ENCODE measurements around the gene DPYSL5. TPM values are rescaled to one million over a fixed set of nuclear protein-coding genes. Genes with fewer than 3 reads are reported as not detected.

DPYSL5 gene
- total and polyA plus RNA-seq, 2 of the 8 experiments (the other 6 are each of a cell fraction or from before 2014, with no cell fraction given): 11.9 to 16.4 TPM

DNA sequence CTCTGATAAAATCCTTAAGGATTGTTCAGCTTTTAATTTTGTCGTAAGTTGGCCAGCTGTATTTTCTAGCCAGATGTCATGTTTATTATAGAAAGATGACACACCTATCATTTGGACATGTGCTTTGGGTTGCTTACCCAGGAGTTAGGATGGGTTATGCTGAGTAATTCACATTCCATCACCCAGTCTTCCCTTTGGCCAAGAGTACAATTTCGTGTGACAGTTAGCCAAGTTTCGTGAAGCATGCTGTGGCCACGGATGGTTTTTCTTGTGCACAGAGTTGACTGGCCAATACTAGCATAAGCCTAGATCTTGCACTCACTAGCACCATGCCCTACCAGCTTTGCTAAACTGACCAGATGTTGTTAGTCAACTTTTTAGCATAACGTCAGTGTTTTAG, 128.3 kb downstream of the DPYSL5 start:
- H2BK20ac ChIP-seq (ENCODE audit: low read length): no peak overlapping the region
- H3K9me3 ChIP-seq (ENCODE audit: insufficient read depth in 2 of 2, low read depth in 1 of 2, low read length in 1 of 2): no peaks in the 10 kb centered on the region
- H3K27ac ChIP-seq (ENCODE audit: low read depth, low read length): no peak overlapping the region
- no peak overlapping the region for H2BK120ac ChIP-seq (replicated peaks; ENCODE audit: low read depth, low read length)
- H3K23ac ChIP-seq (ENCODE audit: insufficient read length): no peak overlapping the region
- H3K79me2 ChIP-seq (ENCODE audit: control insufficient read depth in 1 of 2, insufficient read depth in 2 of 2, low read length in 2 of 2): no peaks in the 10 kb centered on the region
- no peak overlapping the region for H3K9ac ChIP-seq (replicated peaks in 1 of 4; ENCODE audit: extremely low read depth in 1 of 4, low read depth in 3 of 4, low read length in 3 of 4)
- 86% methylated on average over 5 of the region's 5 CpGs; no CpG with 5 or more reads in 1 of the 2 experiments for WGBS, 2 experiments (ENCODE audit: extremely low coverage in 1 of 2, insufficient coverage in 1 of 2, insufficient read length in 1 of 2, insufficient replicate concordance in 2 of 2, low coverage in 1 of 2, low lambda C conversion rate in 2 of 2, missing lambda C conversion rate in 1 of 2)
- no peaks in the 10 kb centered on the region for H3K36me3 ChIP-seq (ENCODE audit: control insufficient read depth in 2 of 4, insufficient read depth in 4 of 4, low read length in 3 of 4)
- no peak overlapping the region for H3K14ac ChIP-seq (ENCODE audit: insufficient read length)
- no peak overlapping the region for H3K4me2 ChIP-seq (ENCODE audit: insufficient read depth in 1 of 2, low read depth in 2 of 2, low read length in 2 of 2)
- no peak overlapping the region for H4K91ac ChIP-seq (replicated peaks; ENCODE audit: insufficient read length, low read length)
- ChIA-PET POLR2A (ENCODE audit: partially characterized antibody) (interaction anchor here (0.7 to 1.7 kb wide), 3 partner anchors 11 to 28 kb away, joined by 3 read pairs; no protein-coding TSS in a partner anchor), CTCF (ENCODE audit: partially characterized antibody) (interaction anchor here (0.7 to 3.9 kb wide), 11 partner anchors 8 to 130 kb away, joined by 3 to 36 read pairs (median 4); no protein-coding TSS in a partner anchor)
- no peak overlapping the region for H3K18ac ChIP-seq (ENCODE audit: extremely low read depth, low read length)
- no peak overlapping the region for H2BK15ac ChIP-seq (ENCODE audit: low read length)
- peaks cover 0 to 7% (median 0%) of the 10 kb centered on the region in 4 experiments; a peak in 3 of 7 replicates for H3K27me3 ChIP-seq (replicated peaks in 1 of 4; ENCODE audit: control insufficient read depth in 3 of 4, extremely low read depth in 1 of 4, insufficient read depth in 3 of 4, low read length in 3 of 4)
- no peak overlapping the region for H2AK5ac ChIP-seq (ENCODE audit: low read depth, low read length)
- H3K79me1 ChIP-seq (ENCODE audit: low read depth, low read length): no peaks in the 10 kb centered on the region
- H4K8ac ChIP-seq (ENCODE audit: extremely low read depth, insufficient read depth, low read length): no peak overlapping the region
- H3K56ac ChIP-seq (replicated peaks; ENCODE audit: insufficient read length, low read depth, low read length): no peak overlapping the region
- H3K4ac ChIP-seq (replicated peaks; ENCODE audit: insufficient read length, low read depth, low read length): no peak overlapping the region
- H3K23me2 ChIP-seq (ENCODE audit: low read depth, low read length): peaks cover 2% of the 10 kb centered on the region; the same call in 1 of the 2 replicates
- H4K5ac ChIP-seq (ENCODE audit: insufficient read length, low read depth, low read length): no peak overlapping the region
- H2BK5ac ChIP-seq (ENCODE audit: low read depth, low read length): no peak overlapping the region
- H2AFZ ChIP-seq (ENCODE audit: low read length): no peak overlapping the region
- no peak overlapping the region for H2BK12ac ChIP-seq (ENCODE audit: low read depth, low read length)
- DNase-seq (ENCODE audit: low read depth in 1 of 2, low spot score in 2 of 2): no peak
- peaks cover 0 to 11% (median 4%) of the 10 kb centered on the region in 4 experiments; a peak in 6 of 7 replicates for H3K4me1 ChIP-seq (replicated peaks in 1 of 4; ENCODE audit: control insufficient read depth in 3 of 4, insufficient read depth in 4 of 4, low read length in 3 of 4)
- no peak overlapping the region for H3K4me3 ChIP-seq (ENCODE audit: extremely low read depth in 1 of 4, insufficient read depth in 2 of 4, low read depth in 3 of 4, low read length in 4 of 4)
- no peak for FAIRE-seq
- H4K20me1 ChIP-seq (replicated peaks in 1 of 2; ENCODE audit: control insufficient read depth in 1 of 2, insufficient read depth in 2 of 2, low read length in 2 of 2): no peaks in the 10 kb centered on the region
- TF ChIP-seq TEAD4 (IDR thresholded peaks at IDR 0.05; ENCODE audit: low read depth, low read length) (no peak), CREB1 (IDR thresholded peaks at IDR 0.05) (no peak), PHF8 (conservative IDR thresholded peaks at IDR 0.05; ENCODE audit: low read depth, low read length) (no peak), SIN3A (conservative IDR thresholded peaks at IDR 0.05 in 1 of 2, IDR thresholded peaks at IDR 0.05 in 1 of 2; ENCODE audit: low read depth in 1 of 2, low read length in 2 of 2) (no peak), HDAC6 (IDR thresholded peaks at IDR 0.05; ENCODE audit: low read depth, low read length) (no peak), SRF (IDR thresholded peaks at IDR 0.05; ENCODE audit: low read depth, low read length) (no peak), GABPA (IDR thresholded peaks at IDR 0.05; ENCODE audit: borderline replicate concordance, insufficient read depth, low read length) (no peak)
